ENCODE measurements around the gene SERTAD4.
"Not testable (repeated sequence)": the region's sequence is repeated elsewhere in the genome, so short reads cannot be mapped to it uniquely, and the experiment has no call there.

Gene SERTAD4

DNA sequence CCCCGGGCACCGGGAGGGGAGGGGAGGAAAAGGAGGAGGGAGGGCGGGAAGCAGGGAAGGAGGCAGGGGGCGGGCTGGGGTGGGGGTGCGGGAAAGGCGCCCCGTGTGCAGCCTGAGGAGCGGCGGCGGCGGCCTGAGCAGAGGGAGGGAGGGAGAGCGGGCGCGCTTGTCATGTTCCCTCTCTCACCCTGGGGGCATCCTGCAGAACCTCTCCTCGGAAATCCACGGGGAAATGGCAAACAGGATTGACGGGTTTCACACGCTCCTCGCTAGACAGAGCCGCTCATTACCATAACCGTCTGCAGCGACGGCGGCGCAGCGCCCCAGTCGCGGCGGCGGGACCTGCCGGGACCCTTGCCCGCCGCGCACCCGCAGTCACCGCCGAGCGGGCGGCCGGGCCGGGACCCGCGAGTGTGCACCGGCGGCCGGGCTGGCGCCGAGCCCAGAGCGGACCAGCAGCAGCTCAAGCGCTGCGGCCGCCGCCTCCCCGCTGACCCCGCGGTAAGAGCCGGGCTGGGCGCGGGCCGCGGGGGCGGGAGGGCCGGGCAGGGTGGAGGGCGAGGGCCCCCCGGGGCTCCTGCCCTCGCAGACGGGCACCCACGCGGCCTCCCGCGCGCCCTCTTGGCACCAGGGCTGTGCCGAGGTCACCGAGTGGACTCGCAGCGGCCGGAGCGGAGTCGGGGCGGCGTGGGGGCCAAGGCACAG, at the start of gene SERTAD4:
Gene SERTAD4, plus strand, starts transcription at position 286 of the 705 bp plus-strand sequence. CDS start 5,165 bp downstream, outside the sequence.
- peak; percentile 40 for DNase-seq (ENCODE audit: low read depth)

- no peak for DNase-seq (ENCODE audit: low read depth)
Measured at GRCh38 chr1:210185063-210185462, 47.5 kb upstream of the SERTAD4 start.

GRCh38 chr1:210187849-210188606, 44.6 kb upstream of the SERTAD4 start:
- DNase-seq (ENCODE audit: low read depth), result peak; percentile 64

DNA sequence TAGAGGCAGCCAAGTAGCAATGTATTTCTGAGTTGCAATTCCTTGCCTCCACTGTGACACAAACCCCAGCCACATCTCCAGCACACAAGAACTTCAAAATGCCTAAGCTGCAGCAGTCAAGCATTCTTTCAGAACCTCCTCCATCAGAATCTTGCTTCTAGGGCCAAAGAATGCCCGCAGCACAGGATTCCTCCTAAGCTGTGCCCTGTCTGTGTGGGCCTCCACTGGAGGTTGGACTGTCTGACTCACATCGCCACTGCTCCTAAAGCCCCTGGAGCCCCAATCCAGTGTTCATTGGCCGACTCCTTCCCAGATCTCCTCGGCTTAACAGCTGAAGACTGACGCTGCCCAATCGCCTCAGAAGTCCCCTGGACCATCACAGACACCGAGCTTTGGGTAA, 43.2 kb upstream of the SERTAD4 start:
- DNase-seq (ENCODE audit: low read depth), result no peak

DNA sequence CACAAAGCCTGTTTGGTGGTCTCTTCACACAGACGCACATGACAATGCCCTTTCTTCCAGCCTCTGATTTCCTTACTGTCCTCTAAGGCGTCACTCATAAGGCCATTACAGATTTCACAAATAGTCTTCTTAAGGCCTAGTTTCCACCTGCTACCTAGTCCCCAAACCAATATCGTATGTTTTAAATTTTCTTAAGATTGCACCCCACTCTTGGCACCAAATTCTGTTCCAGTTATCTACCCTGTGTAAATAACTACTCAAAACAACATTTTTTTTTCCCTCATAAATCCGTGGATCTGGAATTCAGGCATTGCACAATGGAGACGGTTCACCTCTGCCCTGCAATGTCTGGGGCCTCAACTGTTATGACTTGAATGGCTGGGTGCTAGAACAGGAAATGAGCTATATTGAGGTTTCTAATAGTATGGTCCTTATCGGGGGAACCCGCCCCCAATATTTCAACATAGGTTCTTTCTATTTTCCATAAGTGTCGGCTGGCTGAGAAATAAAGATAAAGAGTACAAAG, 36.9 kb upstream of the SERTAD4 start:
- DNase-seq (ENCODE audit: low read depth), result no peak

DNA sequence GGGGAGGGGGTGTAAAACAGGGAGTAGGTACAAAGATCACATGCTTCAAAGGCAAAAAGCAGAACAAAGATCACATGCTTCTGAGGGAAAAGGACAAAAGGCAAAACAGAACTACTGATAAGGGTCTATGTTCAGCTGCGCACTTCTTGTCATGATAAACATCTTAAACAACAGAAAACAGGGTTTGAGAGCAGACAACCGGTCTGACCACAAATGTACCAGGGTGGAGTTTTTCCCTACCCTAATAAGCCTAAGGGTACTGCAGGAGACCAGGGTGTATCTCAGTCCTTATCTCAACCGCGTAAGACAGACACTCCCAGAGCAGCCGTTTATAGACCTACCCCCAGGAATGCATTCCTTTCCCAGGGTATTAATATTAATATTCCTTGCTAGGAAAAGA, 36.3 kb upstream of the SERTAD4 start:
- DNase-seq (ENCODE audit: low read depth), result not testable (repeated sequence)

DNA sequence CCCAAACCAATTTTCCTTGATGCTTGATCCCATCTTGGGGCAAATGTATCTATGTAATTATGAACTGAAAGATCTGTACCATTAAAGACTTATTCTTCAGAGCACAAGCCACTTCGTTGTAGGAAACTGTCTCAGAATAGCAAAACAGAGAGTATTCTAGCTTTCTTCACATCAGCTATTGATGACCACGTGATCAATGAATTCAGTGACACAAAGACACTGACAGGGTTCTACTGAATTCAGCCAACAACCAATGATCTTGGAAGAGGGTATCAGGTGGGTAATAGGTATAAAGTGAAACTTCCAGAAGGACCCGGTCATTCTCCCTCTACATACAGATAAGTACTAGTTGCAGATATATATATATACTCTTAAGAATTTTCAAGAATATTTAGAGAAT, 33.8 kb upstream of the SERTAD4 start:
- no peak for DNase-seq (ENCODE audit: low read depth)

- DNase-seq (ENCODE audit: low read depth), result no peak
Measured at GRCh38 chr1:210200124-210200736, 32.4 kb upstream of the SERTAD4 start.

DNA sequence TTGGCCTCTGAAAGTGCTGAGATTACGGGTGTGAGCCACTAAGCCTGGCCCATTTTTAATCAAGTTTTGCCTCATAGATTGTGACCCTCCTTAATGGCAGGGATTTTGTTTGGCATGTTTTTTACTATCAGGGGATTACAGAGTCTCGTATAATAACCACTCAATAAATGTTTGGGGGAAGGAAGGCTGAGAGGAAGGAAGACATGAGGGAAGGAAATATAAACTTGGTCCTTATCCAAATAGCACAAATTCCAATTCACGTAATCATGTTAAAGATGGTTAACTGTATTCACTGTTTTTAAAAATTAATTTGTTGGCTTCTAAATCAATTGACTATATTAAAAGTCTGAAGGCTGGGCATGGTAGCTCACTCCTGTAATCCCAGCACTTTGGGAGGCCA, 30.9 kb upstream of the SERTAD4 start:
- peak; percentile 15 for DNase-seq (ENCODE audit: low read depth)

DNA sequence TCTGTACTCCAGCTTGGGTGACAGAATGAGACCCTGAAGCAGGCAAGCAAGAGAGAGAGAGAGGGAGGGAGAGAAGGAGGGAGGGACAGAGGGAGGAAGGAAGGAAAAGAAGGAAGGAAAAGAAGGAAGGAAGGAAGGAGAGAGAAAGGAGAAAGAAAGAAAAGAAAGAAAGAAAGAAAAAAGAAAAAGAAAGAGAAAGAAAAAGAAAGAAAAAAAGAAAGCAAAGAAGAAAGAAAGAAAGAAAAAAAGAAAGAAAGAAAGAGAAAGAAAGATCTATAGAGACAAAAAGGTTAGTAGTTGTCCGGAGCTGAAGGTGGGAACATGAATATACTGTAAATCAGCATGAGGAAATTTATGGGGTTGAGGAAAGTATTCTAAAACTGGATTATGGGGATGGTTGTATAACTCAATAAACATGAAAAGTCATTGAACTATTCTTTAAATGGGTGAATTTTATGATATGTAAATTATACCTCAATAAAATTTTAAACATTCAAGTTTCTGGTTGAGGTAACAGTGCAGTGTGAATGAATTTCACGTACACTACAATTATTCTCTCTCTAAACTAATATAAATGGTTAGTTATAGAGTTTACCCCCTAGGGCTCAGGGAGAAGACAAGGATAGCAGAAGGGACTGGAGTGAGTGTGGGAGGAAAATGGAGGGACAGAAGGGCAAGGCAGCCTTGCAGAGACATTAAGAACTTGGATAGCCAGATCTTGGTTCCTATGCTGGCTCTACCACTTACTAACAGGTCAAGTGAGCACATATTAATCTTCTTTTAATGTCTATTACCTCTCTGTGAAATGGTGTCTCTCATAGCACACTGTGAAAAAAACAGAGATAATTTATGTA, 24.8 kb upstream of the SERTAD4 start:
- no peak for DNase-seq (ENCODE audit: low read depth)

GRCh38 chr1:210213335-210213734, 19.3 kb upstream of the SERTAD4 start:
- no peak for DNase-seq (ENCODE audit: low read depth)

DNA sequence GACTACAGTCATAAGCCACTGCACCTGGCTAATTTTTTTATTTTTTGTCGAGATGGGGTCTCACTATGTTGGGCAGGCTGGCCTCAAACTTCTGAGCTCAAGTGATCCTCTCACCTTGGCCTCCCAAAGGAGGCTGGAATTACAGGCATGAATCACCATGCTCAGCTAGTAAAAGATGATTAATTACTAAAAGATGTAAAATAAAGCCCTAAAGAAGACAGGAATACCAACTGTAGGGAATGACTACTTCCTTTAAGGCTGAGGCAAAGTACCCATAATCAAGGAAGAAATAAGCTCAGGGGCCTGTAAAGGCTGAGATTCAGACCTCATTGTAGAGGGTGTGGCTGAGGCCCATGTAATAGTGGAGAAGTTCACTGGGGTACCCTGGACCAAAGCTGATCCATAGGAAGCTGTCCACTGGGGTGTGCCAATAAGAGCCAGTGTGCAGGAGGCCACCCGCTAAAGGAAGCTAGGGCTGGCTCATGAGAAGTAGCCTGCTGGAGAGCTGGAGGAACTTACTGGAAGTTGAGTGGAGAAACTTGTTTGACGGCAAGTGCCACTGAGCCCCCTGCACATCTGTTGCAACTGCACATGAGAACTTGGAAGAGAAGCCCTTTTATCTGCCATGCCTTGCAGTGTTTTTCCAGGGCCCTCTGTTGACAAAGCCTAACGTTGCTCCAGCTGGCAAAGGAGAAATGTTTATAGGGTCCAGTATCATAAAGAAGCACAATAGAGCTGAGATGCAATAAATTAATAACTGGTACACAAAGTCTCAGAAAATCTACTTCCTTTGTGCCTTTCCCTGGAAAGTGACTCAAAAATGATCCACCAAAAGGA, 17.8 kb upstream of the SERTAD4 start:
- DNase-seq (ENCODE audit: low read depth), result no peak

- no peak for DNase-seq (ENCODE audit: low read depth)
Measured at GRCh38 chr1:210217482-210217881, 15.1 kb upstream of the SERTAD4 start.

GRCh38 chr1:210218047-210218446, 14.5 kb upstream of the SERTAD4 start:
- no peak for DNase-seq (ENCODE audit: low read depth)

- peak; percentile 70 for DNase-seq (ENCODE audit: low read depth)
Measured at GRCh38 chr1:210222340-210223006, 10.1 kb upstream of the SERTAD4 start.

DNA sequence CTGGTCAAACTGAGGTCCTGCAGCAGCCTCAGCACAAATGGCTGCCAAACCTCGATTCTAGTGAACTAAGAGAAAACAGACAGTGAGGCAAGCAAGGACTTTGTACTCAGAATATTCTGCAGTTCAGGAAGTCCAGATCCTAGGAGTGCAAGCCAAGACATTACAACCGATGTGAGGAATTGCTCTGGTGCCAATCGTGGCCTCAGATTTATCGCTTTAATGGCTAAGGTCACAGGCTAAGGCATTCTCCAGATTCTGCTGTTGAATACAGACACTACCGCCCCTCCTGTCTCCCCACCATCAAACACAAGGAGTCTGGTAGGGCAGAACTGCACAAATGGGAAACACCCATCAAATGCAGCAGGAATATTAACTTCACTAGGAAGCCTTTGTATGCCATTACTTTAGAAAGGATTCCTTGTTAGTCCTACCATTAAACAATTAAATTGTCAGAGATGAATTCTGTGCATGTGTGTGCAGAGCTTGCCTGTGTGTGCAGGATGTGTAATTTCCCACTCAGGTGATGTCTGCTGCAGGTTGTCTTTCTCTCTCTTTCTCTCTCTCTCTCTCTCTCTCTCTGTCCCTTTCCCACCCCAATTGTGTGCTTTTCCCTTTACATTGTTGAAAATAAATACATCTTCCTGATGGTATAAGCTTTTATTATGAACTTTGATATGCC, 9.2 kb upstream of the SERTAD4 start:
- DNase-seq (ENCODE audit: low read depth), result no peak

DNA sequence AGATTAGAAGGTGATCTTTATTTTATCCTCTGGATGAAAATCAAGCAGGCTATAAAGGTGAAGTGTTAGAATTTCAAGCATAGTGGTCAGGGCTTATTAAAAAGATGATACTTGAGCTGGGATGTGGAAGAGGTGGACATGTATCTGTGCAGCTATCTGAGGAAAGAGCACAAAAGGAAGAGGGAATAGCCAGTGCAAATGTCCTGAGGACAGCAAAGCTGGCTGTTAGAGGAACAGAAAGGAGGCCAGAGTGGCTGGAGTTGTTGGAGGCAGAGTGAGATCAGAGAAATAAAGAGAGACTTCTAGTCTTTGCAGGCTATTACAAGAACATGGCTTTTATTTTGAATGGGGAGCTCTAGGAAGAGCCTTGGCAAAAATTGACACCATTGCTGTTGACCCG, 4.4 kb upstream of the SERTAD4 start:
- no peak for DNase-seq (ENCODE audit: low read depth)

DNA sequence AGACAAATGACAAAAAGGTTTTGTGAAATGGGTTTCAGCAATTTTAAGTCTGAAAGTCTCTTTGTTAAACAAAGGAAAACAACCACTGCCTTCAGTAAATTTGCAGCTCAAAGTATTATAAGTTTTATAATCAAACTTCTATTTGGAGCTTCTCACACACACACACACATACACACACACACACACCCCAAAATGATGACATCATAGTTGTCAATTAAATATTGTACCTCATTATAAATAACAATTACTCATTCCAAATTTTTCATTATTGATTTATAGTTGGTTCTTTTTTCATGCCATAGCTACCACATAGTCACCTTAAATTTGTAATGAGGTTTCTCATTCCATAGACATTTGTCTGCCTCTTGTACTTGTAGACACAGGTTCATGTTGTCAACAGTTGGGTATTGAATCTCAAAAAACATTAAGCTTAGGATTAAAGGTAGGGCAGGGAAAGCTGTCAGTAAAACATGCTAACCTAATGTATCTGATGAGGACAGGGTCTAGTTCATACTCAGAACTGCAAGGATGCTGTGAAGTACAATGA, 2.4 kb upstream of the SERTAD4 start:
- DNase-seq (ENCODE audit: low read depth), result no peak

- peak; percentile 51 for DNase-seq (ENCODE audit: low read depth)
Measured at GRCh38 chr1:210231846-210232510, 618 bp upstream of the SERTAD4 start.
